IPS-18c (cell line): Measurements from ENCODE around the gene SIRT2.
A peak's percentile ranks its signal among the peaks of the same experiment; 100 is the strongest.
"Not testable (repeated sequence)": the region's sequence is repeated elsewhere in the genome, so short reads cannot be mapped to it uniquely, and the experiment has no call there.

Experiments used
- H3K4me3 ChIP-seq: 2 replicates; pipeline ENCODE4 v1.7.0; 2013; ENCODE audit warnings: low read depth, mild to moderate bottlenecking, low read length, moderate library complexity; ENCODE audit not compliant: insufficient read depth
- H3K9me3 ChIP-seq: one replicate; pipeline ENCODE4 v1.6.1; 2013; ENCODE audit warnings: mild to moderate bottlenecking, low read length, moderate library complexity; ENCODE audit not compliant: control insufficient read depth, insufficient read depth

Gene SIRT2

DNA sequence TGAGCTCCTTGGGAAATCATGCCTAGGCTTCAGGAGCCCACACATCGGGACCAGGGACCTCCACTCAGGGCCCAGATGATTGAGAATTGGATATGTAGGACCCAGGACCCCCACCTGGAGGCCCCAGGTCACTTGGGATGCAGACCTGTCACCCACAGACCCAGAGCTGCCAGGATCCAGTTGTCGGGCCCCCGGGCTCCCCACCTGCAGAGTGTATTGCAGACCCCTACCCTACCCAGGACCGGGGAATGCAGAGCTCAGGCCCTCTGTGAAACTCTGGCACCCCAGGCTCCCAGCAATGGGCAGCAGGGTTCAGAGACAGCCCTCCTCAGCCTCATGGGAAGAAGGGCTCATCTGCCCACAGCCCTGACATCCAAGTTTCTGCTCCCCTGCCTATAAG, 6.2 kb upstream of the SIRT2 start:
- Histone ChIP-seq H3K9me3 (peaks cover 2% of the 10 kb centered on the region), H3K4me3 (no peak overlapping the region)

DNA sequence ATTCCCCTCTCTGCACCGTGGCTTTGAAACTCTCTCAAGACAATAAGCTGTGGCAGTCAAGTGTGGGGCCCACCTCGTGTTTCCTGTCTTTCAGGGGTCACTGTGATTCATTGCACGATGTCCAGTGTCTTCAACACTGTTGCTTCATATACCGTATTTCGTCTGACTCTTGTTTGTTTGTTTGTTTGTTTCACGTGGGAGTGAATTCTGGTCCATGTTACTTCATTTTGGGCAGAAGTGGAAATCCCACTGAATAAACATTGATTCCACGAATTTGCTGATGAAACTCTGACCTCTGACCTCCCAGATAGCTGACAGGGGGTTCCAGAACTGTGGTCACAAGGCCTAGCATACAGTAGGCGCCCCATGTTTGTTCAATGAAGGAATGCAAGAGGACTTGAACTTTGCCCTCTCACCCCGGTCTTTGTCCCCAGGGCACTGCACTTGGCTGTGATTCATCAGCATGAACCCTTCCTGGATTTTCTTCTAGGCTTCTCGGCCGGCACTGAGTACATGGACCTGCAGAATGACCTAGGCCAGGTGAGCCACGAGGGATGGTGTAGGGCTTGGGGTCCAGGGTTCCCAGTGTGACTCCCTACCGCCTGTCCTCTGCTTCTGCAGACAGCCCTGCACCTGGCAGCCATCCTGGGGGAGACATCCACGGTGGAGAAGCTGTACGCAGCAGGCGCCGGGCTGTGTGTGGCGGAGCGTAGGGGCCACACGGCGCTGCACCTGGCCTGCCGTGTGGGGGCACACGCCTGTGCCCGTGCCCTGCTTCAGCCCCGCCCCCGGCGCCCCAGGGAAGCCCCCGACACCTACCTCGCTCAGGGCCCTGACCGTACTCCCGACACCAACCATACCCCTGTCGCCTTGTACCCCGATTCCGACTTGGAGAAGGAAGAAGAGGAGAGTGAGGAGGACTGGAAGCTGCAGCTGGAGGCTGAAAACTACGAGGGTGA, 5.4 kb upstream of the SIRT2 start:
- H3K9me3 ChIP-seq: peaks cover 2% of the 10 kb centered on the region
- no peak overlapping the region for H3K4me3 ChIP-seq

DNA sequence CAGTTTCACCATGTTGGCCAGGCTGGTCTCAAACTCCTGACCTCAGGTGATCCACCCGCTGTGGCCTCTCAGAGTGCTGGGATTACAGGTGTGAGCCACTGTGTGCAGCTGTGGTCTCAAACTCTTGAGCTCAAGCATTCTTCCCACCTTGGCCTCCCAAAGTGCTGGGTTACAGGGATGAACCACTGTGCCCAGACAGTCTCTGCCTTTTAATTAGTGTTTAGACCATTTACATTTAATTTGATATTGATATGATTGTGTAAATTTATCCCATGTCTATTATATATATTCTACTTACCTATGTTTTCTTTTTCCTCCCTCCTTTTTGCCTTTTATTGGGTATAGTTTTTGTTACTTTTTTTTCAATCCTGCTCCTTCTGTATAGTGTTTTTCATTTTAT, 2.3 kb upstream of the SIRT2 start:
- Histone ChIP-seq H3K9me3 (peaks cover 2% of the 10 kb centered on the region), H3K4me3 (no peak overlapping the region)

DNA sequence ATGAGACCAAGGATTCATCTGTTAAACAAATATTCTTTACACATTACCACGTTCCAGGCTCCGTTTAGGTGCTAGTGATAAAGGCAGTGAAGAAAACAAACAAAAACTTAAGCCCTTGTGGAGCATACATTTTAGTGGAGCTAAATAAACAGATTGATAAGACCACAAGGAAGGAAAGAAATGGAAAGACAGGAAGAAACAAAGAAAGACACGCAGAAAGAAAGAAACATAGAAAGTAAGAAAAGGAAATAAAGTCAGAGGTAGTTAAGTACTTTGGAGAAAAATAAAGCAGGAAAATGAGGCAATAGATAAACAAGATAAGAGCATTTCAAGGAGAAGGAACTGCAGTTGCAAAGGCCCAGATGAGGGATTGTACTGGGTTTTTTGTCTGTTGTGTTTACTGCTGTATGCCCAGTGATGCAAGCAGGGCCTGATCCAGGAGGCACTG, 1.3 kb upstream of the SIRT2 start:
- Histone ChIP-seq H3K4me3 (peak overlapping the region; percentile 89; the same call in 1 of the 2 replicates), H3K9me3 (no peaks in the 10 kb centered on the region)

DNA sequence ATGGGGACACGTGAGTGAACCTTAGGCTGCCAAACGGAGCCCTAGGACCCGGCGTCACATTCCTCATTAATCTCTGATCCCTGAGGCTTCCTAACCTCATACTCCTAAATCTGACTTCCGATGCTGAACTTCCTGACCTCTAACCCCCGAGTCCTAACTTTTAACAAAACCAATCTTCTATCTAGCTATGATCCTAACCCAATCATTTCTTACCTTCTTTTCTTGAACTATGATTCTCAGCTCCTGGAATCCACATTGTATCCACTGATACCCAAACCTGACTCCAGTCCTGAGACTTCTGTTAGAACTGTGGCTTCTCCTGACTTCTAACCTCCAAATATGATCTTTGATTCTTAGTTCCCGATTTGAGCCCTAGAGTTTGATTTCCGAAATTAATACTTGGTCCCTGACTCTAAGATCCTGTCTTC, 798 bp upstream of the SIRT2 start:
- Histone ChIP-seq H3K4me3 (peak overlapping the region; percentile 89), H3K9me3 (no peaks in the 10 kb centered on the region)

DNA sequence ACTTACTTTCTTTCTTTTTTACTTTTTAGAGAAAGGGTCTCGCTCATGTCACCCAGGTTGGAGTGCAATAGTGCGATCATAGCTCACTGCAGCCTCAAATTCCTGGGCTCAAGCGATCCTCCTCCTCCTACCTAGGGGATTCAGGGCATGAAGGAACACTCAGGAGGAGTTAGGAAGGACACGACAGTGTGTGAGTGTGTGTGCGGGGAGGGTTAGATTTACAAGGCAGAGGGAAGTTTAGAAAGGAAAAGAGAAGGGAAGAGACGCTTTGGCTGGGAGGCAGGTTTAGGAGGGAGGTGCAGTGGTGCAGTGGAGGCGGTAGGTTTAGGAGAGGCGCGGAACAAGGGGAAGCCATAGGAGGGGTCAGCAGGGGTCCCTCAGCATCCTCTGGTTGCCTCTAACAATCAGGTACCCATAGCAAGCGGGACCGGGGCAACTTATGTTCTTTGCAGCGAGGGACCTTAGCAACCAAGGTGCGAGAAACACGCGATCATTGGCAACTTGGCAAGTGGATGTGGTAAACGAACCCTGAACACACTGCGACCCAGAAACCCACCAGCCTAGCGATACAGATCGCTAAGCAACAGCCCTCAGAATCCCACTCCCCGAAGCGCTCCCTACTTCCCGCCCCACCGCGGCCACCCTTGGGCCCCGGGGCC, 501 bp downstream of the SIRT2 start:
- Histone ChIP-seq H3K9me3 (no peaks in the 10 kb centered on the region), H3K4me3 (peak overlapping the region; percentile 69)

DNA sequence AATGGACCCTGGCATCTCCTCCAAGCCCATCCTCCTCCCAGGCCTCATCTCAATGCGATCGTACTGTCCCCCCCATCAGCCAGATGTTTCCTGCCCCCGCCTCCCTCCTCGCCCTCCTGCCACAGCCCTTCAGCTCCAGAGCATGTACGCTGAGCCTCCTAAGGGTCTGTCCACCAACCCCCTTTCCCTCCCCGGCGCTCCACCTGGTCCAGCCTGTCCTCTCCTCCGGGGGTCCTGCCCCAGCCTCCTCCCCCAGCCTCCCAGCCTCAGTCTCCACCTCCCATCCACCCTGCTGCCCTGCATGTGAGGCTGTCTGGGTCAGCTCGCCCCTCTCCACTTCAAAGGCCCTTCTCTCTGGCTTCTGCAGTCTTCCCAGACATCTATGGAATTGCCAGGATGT, 4.5 kb downstream of the SIRT2 start:
- Histone ChIP-seq H3K4me3 (no peak overlapping the region), H3K9me3 (no peaks in the 10 kb centered on the region)

DNA sequence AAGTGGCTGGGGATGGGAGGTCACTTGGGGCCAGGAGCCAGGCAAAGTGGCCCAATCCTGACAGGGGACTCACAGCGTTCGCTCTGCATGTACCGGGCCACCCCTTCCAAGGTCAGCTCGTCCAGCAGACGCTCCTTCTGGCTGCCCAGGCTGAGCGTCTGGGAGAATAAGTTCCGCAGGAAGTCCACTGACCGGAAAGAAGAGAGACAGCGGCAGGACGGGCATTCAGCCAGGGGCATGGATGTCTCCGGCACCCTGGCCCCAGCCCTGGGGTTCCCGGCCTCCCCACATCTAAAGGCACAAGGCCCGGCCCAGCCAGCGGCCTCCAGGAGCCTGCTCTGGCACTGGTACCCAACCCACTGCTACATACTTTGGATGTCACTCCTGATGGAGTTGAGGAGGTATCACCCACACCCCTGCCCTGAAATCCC, 6.1 kb downstream of the SIRT2 start:
- Histone ChIP-seq H3K4me3 (no peak overlapping the region), H3K9me3 (peaks cover 2% of the 10 kb centered on the region)

DNA sequence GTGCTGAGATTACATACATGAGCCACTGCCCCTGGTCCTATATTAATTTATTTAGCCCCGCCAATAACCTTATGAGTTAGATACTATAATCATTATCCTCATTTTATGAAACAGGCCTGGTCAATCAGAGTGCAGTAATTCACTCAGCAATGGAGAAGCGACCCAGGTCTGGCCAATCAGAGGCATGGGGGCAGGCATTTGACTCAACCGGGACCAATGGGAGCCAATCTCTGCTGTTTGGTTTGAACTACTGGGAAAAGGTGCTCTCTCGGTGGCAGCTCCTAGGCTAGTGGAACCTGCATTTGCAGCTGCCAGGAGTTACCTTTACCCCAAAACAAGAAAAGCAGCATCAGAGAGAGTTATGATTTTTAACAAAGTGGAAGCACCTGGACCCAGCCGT, 6.6 kb downstream of the SIRT2 start:
- Histone ChIP-seq H3K4me3 (no peak overlapping the region), H3K9me3 (peaks cover 2% of the 10 kb centered on the region)

DNA sequence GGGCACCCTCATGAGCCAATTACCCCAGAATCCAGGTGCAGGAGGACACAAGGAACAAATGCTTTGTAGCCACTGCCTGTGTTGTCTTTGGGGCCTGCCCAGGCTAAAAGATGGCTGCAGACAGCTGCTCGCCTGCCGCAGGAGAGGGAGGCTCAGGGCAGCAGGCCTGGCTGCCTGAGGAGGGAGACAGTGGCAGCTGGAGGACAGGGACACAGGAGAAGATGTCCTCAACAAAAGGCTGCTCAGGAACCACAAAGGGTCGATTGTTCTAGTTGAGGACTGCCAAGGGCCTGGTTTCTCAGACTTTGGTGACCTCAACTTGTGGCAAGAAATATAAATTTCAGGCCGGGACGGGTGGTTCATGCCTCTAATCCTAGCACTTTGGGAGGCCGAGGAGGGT, 7.6 kb downstream of the SIRT2 start:
- H3K9me3 ChIP-seq: peaks cover 2% of the 10 kb centered on the region
- H3K4me3 ChIP-seq: no peak overlapping the region

DNA sequence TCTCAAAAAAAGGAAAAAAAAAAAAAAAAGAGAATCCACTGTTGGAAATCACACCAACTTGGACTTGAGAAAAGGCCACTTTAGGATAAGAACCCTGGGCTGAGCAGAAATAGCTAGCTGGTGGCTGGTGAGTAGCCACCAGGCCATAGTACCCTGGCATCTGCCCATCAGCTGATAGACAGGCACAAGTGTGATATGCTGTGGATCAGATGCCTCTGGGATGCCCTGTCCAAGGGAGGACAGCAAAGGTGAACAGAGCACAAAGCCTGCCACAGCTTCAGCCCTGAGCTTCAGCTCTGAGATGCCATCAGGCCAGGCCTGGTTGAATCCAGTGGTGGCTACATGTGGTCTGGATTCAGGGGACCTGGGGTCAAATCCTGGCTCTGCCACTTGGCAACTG, 8.7 kb downstream of the SIRT2 start:
- no peak overlapping the region for H3K4me3 ChIP-seq
- H3K9me3 ChIP-seq: peaks cover 2% of the 10 kb centered on the region

DNA sequence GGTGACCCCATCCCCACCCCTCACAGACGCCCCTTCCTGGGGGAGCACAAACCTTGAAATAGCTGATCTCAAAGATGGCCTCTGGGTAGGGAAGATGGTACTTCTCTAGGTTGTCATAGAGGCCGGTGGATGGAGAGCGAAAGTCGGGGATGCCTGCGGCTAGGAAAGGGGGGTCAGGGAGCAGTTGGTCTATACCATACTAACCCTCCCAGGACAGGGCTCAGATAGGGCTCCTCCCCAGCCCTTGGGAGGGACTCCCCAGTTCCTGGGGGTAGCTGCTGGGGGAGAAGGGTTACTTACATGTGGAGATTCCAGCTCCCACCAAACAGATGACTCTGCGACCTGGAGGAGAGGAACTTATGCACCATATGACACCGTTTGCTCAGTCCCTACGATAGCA, 9.6 kb downstream of the SIRT2 start:
- H3K4me3 ChIP-seq: no peak overlapping the region
- H3K9me3 ChIP-seq: peaks cover 2% of the 10 kb centered on the region

DNA sequence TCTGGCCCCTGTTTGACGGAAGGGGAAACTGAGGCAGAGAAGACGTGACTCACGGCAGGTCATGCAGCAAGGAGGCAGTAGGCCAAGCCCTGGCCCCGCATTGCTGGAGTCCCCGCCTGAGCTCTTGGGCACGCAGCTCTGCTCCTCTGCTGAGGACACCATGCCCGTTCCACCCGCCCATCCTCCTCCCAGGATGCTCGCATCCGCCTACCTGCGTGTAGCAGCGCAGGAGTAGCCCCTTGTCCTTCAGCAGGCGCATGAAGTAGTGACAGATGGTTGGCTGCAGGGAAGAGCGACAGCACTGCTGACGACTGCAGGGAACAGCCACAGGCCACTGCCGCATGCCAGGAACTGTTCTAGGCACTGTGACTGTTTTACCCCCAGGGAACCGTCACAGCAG, 10.5 kb downstream of the SIRT2 start:
- H3K9me3 ChIP-seq: peaks cover 2% of the 10 kb centered on the region
- H3K4me3 ChIP-seq: no peak overlapping the region

DNA sequence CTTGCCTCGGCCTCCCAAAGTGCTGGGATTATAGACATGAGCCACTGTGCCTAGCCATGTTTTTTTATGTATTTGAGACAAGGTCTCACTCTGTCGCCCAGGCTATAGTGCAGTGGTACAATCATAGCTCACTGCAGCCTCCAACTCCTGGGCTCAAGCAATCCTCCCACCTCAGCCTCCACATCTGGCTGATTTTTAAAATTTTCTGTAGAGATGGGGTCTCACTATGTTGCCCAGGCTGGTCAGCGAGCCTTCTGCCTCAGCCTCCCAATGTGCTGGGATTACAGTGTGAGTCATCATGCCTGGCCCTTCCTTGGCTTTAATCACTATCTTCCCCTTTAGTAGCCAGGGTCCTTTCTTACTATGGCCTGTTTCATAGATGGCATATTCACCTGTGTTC, 14.7 kb downstream of the SIRT2 start:
- H3K9me3 ChIP-seq, H3K4me3 ChIP-seq: not testable (repeated sequence)

DNA sequence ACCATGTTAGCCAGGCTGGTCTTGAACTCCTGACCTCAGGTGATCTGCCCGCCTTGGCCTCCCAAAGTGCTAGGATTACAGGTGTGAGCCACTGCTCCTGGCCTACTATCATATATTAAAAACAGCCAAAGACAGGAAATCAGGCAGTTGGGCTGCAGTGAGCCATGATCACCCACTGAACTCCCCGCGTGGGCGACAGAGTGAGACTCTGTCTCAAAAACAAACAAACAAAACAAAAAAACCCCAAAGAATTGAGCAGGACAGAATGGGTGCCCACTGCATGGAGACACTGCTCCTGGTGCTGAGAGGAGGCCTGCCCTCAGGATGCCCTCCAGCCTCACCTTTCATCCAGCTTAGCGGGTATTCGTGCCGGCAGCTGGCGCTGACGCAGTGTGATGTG, 16.1 kb downstream of the SIRT2 start:
- Histone ChIP-seq H3K9me3 (no peaks in the 10 kb centered on the region), H3K4me3 (no peak overlapping the region)

DNA sequence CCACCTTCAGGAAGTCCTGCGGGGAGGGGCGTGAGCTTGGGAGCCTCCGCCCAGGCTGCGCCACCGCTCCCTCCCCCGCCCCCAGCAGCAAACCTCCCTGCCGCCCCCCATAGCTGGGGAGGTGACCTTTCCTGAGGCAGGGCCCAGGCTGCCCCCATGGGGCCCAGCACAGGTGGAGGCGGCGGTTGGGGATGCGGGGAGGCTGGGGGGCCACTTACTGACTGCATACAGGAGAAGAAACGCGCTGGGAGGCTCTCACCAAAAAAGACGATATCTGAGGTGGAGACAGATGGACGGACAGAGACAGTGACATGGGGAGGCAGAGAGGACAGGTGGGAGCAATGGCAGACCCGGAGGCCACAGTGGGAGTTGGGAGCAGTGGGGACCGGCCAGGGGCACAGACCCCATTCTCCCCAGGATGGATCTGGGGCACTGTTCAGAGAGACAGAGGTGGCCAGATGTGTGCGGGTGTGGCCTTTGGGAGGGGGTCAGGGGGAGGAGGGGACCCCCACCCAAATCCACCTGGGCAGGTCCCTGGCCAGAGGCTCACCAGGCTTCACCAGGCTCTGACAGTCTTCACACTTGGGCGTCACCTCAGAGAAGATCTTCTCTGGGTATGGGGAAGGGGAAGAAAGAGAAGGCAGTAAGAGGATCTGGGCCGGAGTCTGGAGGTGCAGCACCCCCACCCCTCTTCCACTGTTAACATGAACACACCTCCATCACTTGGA, 18.4 kb downstream of the SIRT2 start:
- Histone ChIP-seq H3K9me3 (no peaks in the 10 kb centered on the region), H3K4me3 (no peak overlapping the region)

DNA sequence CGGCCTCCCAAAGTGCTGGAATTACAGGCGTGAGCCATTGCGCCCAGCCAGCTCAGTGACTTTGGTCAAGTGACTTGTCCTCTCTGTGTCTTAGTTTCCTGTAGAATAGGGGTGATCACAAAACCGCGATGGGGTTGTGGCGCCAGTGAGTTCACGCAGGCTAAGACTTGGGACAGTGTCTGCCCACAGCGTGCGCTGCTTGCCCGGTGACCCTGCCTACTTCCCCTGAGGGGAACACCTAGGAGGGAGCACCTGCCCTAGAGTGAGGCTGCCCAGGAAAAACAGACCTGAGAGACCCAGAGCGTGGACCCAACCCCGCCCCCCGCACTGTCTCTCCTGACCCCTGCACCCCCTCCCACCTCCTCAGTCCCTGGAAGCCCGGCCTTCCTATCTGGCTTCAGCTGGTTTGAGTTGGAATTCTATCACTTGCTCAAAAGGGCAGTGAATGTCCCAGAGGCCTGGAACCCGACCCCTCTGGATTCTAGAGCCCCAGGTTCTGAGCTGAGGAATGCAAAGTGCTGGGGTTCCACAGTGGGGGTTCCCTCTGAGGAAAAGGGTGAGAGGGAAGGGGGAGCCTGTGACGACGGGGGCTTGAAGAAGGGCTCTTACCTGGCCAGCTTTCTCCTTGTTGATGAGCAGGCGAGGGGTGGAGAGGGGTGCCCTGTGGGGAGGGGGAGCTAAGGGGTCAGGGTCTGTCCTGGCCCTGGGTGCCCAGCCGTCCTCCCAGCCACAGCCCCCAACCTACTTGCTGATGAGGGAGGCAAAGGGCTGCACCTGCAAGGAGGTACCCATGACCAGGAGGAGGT, 19.1 kb downstream of the SIRT2 start:
- Histone ChIP-seq H3K9me3 (no peaks in the 10 kb centered on the region), H3K4me3 (no peak overlapping the region)
